Left renal pelvis (tissue), 4 donors: ENCODE data around the gene FRMD4B. TPM values are rescaled to one million over a fixed set of nuclear protein-coding genes. Genes with fewer than 3 reads are reported as not detected.

Experiments used
- DNase-seq, 4 donors: peaks; one replicate each; pipeline ENCODE4 v3.0.0-alpha.2; 2013; ENCODE audit warnings: low read depth in 4 of 4, low spot score in 3 of 4
- polyA plus RNA-seq, 4 donors: library from polyadenylated mRNA; unstranded; fragments of 120-200 nt; gene quantifications; one replicate each; pipeline ENCODE4 v1.2.1, GENCODE V29; 2013; ENCODE audit not compliant: insufficient read length in 4 of 4

Gene FRMD4B
- polyA plus RNA-seq, 4 donors: 13.0 to 46.8 (median 43.3) TPM

DNA sequence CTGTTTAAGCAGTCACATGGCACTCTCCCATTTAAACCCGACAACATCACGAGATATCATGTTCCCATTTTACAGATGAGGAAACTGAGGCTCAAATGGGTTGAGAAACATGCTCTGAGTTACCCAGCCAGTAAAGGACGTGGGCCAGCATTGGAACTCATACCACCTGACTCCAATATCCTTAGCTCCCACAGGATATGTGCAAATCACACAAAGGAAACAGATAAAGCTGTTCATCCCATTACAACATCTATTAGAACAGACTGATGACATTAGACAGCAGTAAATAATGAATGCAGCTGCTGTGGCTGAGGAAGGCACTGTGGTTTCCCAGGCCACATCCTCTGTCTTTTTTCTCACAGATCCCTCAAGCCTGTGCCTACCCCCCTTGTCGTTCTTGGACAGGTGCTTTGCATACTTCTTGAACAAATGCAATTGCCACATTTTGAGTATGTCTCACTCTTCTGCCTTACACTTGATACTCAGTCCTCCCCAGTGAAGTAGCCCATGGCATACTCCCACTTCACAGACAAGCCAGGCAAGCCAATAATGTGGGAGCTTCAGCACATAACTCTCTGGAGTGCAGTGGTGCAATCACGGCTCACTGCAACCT is 17.7 kb downstream of the FRMD4B start:
- no peak for DNase-seq

DNA sequence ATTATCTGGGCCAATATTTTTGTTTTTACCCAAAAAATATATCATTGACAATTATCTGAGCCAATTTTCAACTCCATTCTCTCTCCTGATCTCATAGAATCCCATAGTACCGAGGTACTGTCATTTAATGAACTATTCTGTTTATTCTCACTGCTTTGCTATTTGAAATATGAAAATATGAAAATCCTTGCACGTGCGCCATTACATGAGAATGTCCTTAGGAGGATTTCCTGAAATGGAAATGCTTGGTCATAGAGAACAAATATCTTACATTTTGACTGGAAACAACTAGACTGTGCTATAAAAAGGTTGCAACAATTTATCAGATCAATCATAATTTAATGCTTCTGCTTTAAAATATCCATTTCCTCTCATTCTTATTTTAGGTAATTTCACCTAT is 18.3 kb downstream of the FRMD4B start:
- no peak for DNase-seq

DNA sequence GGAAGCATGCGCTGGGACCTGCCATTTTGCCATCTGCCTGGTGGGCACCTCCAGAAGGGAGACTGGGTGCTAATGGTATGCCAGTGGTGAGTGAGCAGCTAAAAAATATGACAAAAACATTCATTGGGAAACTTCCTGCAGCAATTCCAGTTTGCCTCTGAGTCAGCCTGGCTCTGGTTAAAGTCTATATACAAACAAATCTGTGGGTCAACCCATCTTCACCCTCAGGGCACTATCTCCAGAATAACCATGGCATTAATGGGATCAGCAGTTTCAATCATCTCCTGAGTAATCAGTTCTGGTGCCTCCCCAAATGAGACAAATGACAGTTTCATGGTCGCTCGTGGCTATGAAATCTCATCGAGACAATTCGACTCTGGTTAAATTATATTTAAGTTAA is 21.5 kb downstream of the FRMD4B start:
- DNase-seq: no peak

DNA sequence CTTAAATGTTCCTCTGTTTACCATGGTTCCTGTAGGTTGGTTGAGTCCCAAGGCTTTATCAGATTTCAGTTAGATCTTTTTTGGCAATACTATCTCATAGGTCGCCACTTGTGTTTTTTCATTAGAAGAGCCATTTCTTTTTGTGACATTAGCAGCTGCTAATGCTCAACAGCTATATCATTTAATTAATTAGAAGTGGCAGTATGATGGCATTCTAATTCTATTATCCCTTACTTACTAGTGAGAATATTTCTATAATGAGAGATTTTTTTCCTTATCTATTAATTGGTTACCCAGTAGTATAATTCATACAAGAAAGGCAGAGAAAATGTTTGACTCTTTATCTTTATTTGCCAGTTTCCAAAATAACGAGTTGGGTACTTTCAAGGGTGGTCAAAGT is 25.2 kb downstream of the FRMD4B start:
- no peak for DNase-seq

DNA sequence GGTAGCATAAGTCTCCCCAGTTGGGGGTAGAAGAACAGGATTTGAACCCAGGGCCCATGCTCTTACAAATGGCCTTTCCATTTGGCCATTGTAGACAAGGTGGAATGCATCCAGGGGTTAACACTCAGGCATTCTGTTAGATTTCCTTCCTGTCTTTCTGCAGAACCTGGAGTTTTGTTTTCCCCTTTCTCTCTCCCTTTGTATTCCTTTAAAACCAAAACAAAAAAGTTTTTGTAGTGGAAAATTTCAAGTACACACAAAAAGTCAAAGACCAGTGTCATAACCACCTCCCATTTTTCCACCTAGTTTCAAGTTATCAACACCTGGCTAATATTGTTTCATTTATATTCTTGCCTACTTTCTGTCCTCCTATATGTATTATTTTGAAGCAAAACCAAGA is 26.0 kb downstream of the FRMD4B start:
- DNase-seq: no peak

DNA sequence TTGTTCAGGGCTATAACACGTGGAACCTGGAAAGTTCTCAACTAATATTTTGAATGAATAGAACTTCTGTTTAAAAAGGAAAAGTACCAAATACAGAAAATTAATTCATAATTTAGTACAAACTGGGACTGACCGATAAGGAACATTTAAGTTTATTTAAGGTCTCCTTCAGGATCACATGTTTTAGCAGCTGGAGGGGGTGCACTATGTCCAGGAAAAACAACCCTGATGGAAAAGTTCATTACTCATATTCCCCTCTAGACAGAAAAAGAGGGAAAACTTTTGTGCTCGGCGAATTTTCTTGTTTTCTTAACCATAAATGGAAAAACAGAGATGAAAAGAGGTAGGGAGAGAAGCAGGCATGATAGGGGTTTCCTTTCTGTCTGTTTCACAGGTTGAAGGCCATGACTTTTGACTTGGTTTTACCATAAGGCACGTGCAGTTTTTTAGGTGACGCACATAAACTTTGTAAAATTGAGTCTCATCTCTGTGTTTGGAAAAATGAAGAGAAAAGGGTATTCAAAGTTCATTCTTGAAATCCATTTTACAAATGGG is 26.5 kb downstream of the FRMD4B start:
- DNase-seq: no peak

DNA sequence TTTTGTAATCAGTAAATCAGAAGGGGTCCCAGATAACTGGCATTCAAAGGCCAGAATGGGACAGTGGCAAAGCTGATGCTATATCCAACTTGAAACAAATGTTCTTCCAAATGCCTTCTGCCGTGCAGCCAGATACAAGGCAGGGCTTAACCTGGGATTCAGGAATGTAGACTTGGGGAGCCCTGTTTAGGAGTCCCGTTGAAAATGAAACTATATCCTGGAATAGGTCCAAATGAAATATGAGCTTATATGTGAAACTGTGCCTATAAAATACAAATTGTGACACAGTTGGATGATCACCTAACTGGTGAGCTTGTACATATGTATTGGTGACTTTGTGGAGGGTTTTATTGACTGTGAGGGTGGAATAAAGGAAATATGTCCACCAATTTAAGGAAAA is 28.7 kb downstream of the FRMD4B start:
- DNase-seq: peak in 1 of 4 donors; percentile 6

DNA sequence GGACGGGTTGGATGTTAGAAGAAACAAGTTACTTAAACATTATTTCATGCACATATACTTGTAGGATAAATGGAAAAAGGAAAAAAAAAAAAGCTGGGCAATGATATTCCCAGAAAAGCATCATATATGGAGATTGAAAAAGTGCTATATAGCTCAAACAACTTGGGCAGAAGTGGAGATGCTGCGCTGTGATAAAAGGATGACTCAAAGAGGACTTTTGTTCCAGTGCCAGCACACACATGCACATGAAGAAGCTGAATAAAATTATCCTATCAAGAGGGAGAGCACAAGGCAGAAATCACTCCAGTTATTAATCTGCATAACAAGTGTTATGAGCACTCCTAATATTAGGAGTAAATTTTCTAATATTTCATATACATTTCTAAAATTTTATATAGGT is 30.9 kb downstream of the FRMD4B start:
- DNase-seq: no peak

DNA sequence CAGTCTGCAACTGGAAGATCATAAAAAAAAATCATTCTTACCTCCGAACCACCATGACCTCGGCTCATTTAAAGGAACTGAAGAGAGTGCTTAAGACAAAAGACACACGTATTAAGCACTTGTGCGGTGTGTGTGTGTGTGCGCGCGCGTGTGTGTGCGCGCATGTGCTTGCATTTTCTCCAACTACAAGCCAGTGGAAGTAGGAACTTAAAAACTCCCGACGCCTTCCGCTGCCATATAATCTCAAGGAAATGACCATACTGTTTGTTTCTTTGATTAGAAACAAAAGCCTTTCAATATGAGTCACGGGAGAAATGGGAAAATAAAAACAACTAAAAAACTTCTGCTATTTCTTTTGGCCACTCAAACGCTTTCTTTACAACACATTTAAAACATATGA is 32.4 kb downstream of the FRMD4B start:
- no peak for DNase-seq

DNA sequence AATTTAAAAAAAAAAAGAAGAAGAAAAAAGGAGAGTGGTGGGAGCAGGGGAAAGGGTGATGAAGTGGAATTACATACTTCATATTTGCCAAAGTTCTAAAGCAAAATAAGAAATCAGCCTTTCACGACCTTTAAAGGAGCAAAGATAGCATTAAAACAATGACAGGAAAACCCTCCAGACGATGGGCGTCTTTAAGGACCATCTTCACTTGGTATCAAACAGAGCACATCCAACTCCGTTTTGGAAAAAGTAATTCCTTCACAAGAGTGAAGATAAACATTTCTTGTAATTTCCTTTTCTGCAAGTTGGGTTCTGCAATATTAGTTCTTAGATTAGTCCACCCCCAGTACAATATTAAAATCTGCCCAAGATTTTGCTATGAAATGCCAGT is 32.8 kb downstream of the FRMD4B start:
- DNase-seq: no peak

DNA sequence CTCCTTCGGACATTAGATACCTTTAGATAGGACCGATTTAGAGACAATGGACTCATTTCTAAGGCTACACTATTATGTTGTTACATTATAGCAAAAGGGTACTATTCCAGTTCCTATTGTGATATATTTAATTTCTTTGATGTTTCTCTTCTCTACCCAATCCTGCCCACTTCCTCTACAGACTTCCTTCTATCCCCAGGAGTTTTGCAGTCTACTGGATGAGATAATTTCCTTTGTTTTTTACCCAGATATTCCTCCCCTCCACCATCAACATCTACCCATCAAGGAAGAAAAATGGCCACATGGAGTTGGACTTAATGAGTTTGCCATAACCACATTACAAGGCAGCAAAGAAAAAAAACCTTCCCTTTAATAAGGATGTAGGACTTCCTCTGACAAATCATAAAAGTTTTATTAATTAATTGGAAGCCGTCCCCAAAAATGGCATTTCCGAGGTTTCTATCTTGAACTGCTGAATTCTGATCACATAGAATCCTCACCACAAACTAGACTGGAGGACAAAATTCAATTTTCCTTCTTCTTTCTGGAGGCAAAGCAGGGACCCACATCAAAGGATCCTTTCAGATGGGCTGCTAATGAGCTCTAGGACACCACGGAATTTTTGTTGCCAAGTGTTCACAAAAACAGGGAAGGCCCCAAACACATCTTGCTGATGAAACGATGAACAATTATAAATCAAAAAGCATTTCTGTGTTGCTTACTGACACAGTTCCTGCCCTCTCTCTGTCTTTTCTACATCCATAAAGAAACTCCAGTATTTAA is 33.4 kb downstream of the FRMD4B start:
- DNase-seq: no peak

DNA sequence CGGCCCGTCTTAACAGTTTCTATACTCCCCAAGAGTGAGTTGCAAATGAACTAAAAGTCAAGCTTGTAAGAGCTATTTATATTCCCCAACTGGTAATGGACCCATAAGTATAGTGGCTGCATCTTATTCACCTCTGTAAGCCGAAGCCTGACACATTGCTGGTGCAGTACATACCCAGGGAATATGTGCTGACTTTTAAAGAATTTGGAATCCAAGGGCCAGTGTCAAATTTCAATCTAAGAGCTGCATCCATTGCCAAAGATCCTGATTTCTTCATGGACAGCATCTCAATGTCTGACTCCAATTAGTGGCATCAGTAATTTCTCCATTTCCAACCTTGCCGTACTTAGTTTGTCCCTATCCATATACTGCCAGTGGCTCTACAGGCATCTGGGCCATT is 42.0 kb downstream of the FRMD4B start:
- DNase-seq: no peak

DNA sequence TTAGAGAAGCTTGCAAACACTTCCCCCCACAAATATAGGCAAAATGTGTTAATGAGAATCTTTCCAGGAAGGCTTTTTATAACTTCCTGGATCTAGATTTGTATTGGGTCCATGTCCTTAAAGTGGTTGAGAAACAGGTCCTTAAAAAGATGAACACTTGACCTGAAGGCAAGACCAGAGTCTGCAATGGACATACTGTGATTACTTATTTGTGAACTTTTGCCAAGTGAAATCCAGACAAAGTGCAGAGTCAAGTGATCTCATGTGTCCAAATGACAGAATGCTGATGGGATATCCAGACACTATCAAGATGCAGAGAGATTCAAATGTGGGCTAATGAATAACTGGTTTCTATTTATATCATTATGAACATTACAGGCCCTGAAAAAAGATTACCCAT is 43.8 kb downstream of the FRMD4B start:
- no peak for DNase-seq

DNA sequence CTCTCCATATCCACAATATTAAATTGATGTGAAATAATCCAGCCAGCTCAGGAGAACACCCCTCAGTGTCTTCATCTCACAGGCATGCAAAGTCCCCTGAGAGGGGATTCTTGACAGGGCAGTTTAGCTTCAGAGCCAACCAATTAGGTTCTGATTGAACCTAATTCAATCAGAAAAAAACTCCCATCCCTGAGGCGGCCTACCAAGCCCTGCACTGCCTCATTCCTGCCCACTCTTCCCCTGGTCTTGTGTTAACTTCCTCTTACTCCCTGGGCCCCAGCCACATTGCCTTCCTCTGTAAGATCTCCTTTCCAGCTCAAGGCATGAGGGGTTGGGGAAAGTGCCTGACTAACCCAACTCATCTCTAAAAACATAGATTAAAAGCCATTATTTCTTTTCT is 46.1 kb downstream of the FRMD4B start:
- DNase-seq: no peak

DNA sequence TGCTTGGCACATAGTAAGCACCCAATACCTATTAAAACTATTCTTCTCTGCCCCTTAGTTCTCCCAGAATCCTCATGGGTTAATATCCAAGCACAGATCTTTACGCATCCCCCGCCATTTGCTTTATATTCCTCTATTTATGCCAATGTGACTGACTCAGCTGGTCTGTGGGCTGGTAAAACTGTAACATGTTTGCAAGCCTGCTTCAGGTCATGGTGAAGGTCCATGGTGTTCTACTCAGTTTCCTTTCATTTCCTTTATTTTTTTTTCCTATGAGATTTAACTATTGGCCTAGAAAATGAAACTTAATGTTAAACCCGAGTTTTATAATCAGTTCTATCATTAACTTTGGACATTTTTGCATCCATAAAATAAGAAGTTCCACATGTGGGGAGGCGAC is 47.0 kb downstream of the FRMD4B start:
- no peak for DNase-seq

DNA sequence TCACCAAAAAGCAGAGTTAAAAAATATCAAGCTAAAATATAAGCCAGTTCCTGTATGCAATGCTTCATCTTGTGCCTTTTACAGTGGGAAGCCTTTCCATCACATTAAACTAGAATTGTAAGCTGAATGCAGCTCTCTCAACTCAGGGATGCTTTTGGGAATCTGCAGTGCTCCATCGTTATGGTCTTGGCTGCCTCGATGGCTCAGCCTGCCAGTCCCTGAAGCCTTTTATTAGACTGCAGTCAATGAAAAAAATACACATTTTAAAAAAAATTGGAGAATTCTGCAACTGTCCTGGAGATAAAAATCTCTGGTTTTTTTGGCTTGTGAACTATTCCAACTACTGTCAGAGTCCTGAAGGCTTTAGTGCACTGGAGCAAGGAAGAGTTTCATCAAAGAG is 53.0 kb downstream of the FRMD4B start:
- no peak for DNase-seq

DNA sequence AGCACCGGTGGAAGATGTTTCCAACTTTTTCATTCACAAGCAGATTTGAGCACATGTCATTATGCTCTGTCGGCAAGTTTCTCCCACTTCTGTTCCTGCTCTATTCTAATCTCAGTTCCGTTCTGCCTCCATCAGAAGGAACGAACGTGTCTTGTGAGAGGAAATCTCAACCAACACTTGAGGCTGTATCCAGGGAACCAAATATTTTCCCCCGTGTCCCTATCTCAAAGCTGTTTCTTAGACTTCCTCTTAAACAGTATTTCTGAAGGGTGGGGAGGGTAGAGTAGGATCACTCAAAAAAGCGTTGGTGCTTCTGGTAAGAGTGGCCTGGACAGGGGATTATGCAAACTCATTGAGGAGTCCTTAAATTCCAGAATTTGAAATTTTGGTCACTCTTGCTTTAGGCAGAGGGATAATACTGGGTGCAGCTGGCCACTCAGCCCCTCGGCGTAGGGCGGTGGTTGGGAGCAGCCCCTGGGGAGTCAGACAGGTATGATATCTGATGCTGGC is 54.9 kb downstream of the FRMD4B start:
- DNase-seq: no peak

DNA sequence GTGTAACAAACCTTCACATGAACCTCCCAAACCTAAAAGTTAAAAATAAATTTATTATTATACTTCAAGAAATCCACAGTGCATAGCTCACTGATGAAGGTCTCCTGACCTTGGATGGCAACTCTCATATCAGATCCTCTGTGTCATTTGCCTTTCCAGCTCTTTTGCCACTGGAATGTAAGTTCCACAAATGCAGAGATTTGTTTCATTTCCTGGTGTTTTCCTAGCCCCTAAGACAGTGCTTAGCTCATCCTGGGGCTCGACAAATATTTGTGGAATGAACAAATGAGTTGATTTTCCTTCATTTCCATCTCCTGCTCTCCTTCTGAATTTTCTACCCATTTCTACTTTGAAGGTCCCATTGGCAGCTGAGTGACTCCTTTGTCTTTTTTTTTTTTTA is 56.0 kb downstream of the FRMD4B start:
- no peak for DNase-seq

DNA sequence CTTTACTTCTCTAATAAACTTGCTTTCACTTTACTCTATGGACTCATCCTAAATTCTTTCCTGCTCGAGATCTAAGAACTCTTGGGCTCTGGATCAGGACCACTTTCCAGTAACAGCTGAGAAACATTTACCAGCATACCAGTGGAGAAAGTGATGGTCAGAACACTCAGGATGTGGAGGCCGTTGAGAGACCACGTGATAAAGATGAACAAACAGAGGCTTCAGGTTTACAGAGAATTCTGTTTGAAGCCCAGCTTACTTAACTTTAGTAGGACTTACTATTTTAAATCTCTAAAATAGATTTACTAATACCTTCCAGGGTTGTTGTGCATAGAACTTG is 57.0 kb downstream of the FRMD4B start:
- DNase-seq: no peak

DNA sequence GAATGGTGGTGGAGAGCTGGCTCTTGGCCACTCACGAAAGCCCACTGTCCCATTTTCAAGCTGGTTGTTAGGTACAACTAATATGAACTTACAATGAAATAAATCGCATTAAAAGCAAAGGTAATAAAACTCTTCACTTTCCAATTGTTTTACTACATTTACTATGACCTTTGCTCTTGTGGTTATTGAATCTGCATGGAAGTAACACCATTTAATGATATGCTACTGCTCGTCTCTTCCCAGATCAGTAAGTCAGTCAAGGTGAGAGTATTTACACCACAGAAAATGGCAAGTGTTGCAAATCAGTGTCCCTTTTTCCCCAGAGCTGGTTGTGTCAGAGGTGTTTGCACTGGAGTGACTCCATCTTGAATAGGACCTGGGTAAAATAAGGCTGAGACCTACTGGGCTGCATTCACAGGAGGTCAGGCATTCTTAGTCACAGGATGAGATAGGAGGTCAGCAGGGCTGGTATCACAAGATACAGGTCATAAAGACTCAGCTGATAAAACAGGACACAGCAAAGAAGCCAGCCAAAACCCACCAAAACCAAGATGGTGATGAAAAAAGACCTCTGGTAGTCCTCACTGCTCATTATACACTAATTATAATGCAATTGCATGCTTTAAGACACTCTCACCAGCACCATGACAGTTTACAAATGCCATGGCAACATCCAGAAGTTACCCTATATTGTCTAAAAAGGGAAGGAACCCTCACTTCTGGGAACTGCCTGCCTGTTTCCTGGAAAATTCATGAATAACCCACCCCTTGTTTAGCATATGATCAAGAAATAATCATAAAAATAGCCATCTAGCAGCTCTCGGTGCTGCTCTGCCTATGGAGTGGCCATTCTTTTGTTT is 57.6 kb downstream of the FRMD4B start:
- DNase-seq: no peak

DNA sequence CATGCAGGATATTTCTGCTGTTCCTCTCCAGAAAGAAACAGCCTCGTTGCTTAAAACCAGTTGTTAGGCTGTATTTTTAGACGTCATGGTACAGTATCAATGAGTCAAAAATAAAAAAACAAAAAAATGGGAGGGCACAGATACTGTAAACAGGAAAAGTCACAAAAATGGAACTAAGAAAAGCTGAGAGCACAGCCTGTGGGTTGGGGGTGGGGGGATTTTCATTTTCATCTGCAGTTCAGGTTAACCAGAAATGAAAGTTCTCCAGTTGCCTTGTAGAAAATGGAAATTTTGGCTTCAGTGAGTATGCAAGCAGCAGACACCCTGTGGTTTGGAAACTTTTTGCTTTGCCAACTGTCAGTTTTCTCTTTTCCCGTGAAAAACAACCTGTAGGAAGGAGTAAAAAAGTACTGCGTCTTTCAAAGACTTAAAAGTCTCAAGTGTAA is 59.0 kb downstream of the FRMD4B start:
- DNase-seq: no peak
